Type B pancreatic cell (in vitro differentiated cells): ENCODE measurements around the gene GPER1. TPM values are rescaled to one million over a fixed set of nuclear protein-coding genes. Genes with fewer than 3 reads are reported as not detected.
"Not testable (repeated sequence)": the region's sequence is repeated elsewhere in the genome, so short reads cannot be mapped to it uniquely, and the experiment has no call there.

Experiments used
- DNase-seq: peaks from one replicate; pipeline ENCODE4 v3.0.0; 2021; ENCODE audit warnings: mixed read lengths; ENCODE audit not compliant: unreplicated experiment; ENCODE audit errors: extremely low spot score
- H3K27ac Mint-ChIP-seq: 2 replicates; pipeline ENCODE4 v1.8.0; 2021; ENCODE audit warnings: mild to moderate bottlenecking, mixed read lengths
- H3K27me3 Mint-ChIP-seq: 2 replicates; pipeline ENCODE4 v1.8.0; 2021; ENCODE audit warnings: mixed read lengths
- H3K36me3 Mint-ChIP-seq: 2 replicates; pipeline ENCODE4 v1.8.0; 2021; ENCODE audit warnings: mixed read lengths
- H3K4me1 Mint-ChIP-seq: one replicate; pipeline ENCODE4 v1.8.0; 2021; ENCODE audit warnings: mixed read lengths; ENCODE audit not compliant: unreplicated experiment
- H3K4me3 Mint-ChIP-seq: 2 replicates; pipeline ENCODE4 v1.8.0; 2021; ENCODE audit warnings: mild to moderate bottlenecking, mixed read lengths
- H3K9me3 Mint-ChIP-seq: 2 replicates; pipeline ENCODE4 v1.8.0; 2021; ENCODE audit warnings: mixed read lengths
- CTCF ChIP-seq: fragments of 200-600 bp; sonication (generic); conservative IDR thresholded peaks from 2 replicates; pipeline ENCODE4 v1.5.0; 2021; ENCODE audit warnings: antibody characterized with exemption, mild to moderate bottlenecking
- total RNA-seq: library from RNA; stranded (reverse); gene quantifications from 2 replicates; pipeline ENCODE4 v1.2.1, GENCODE V29; 2021; ENCODE audit warnings: low replicate concordance

The GPER1 gene
- total RNA-seq, 1 donor from 2014 or later, result 5.0 TPM

- no peak overlapping the region for H3K27ac Mint-ChIP-seq
- H3K36me3 Mint-ChIP-seq, result no peaks in the 10 kb centered on the region
- no peaks in the 10 kb centered on the region for H3K27me3 Mint-ChIP-seq
- H3K4me3 Mint-ChIP-seq, result no peak overlapping the region
- peaks cover 13% of the 10 kb centered on the region for H3K4me1 Mint-ChIP-seq
- no peaks in the 10 kb centered on the region for H3K9me3 Mint-ChIP-seq
- TF ChIP-seq CTCF, result no peak
- DNase-seq, result no peak
Observed at GRCh38 chr7:1070544-1071011, 17.3 kb upstream of the GPER1 start.

GRCh38 chr7:1071731-1072254, 16.1 kb upstream of the GPER1 start:
- Mint-ChIP-seq H3K4me1 (peaks cover 12% of the 10 kb centered on the region), H3K27ac (no peak overlapping the region), H3K27me3 (no peaks in the 10 kb centered on the region), H3K4me3 (no peak overlapping the region), H3K36me3 (no peaks in the 10 kb centered on the region), H3K9me3 (no peaks in the 10 kb centered on the region)
- DNase-seq, result no peak
- TF ChIP-seq CTCF, result no peak

GRCh38 chr7:1073142-1073977, 14.6 kb upstream of the GPER1 start:
- no peaks in the 10 kb centered on the region for H3K36me3 Mint-ChIP-seq
- DNase-seq, result no peak
- no peak overlapping the region for H3K4me3 Mint-ChIP-seq
- no peaks in the 10 kb centered on the region for H3K9me3 Mint-ChIP-seq
- peaks cover 15% of the 10 kb centered on the region for H3K4me1 Mint-ChIP-seq
- no peak for TF ChIP-seq CTCF
- H3K27me3 Mint-ChIP-seq, result no peaks in the 10 kb centered on the region
- H3K27ac Mint-ChIP-seq, result peak overlapping the region; percentile 31

GRCh38 chr7:1074018-1074417, 13.9 kb upstream of the GPER1 start:
- not testable (repeated sequence) for H3K36me3 Mint-ChIP-seq, H3K4me3 Mint-ChIP-seq, H3K27me3 Mint-ChIP-seq, H3K9me3 Mint-ChIP-seq, H3K27ac Mint-ChIP-seq, DNase-seq
- H3K4me1 Mint-ChIP-seq, result peaks cover 15% of the 10 kb centered on the region

- TF ChIP-seq CTCF, result no peak
- peaks cover 19% of the 10 kb centered on the region for H3K4me1 Mint-ChIP-seq
- no peak for DNase-seq
- H3K27me3 Mint-ChIP-seq, result no peaks in the 10 kb centered on the region
- no peaks in the 10 kb centered on the region for H3K36me3 Mint-ChIP-seq
- H3K27ac Mint-ChIP-seq, result no peak overlapping the region
- no peak overlapping the region for H3K4me3 Mint-ChIP-seq
- no peaks in the 10 kb centered on the region for H3K9me3 Mint-ChIP-seq
Observed at GRCh38 chr7:1074593-1075431, 13.1 kb upstream of the GPER1 start.
